ENCODE measurements around the gene SFXN3. TPM values are rescaled to one million over a fixed set of nuclear protein-coding genes. Genes with fewer than 3 reads are reported as not detected.
A peak's percentile ranks its signal among the peaks of the same experiment; 100 is the strongest.

SFXN3 gene
- total and polyA plus RNA-seq, 2 of the 13 experiments (the other 11 are each of a cell fraction or from before 2014, with no cell fraction given): 16.8 to 71.5 TPM

DNA sequence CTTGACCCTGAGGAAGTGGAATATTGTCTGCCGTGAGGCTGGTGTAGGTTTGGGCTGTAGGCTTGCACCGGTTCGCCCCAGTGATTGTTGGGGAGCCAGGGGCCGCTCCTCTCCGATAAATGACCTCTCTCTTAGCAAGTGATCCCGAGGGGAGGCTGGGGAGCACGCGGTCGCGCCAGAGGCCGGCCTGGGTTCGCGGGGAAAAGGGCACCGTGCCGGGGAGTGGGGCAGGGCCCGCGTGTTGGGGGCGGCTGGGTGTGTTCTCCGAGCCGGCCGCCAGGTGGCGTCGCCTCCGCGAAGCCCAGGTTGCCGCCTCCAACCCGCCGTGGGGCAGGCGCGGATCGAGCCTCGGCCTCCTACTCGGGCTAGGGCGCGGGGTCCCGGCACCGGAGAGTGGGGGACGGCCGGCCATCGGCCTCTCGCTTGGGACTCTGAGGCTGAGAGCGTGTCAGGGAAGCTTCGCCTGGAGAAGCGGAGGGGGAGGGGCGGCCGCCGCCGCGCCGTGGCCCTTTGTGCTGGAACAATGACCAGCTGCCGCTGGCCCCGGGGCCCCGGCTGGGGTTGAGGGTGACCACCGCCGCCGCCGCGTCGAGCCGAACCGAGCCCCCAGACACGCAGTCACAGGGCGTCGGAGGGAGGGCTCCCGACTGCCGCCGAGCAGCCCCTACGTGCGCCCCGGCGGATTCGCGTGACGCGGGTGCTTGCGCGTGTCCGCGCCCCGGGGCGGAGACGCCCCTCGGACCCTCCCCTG lies 31.9 kb upstream of the SFXN3 start (continued):
- TF ChIP-seq NCOR1 (IDR thresholded peaks at IDR 0.05; ENCODE audit: borderline replicate concordance, low read length) (no peak), DNMT3B (CRISPR knock-in tag; conservative IDR thresholded peaks at IDR 0.05) (no peak), IRF2 (CRISPR knock-in tag; IDR thresholded peaks at IDR 0.05) (no peak), ZHX2 (IDR thresholded peaks at IDR 0.05; ENCODE audit: low read depth) (0 out of 2 replicates have a peak, but pooled peaks have one; percentile 33), ZHX2 (CRISPR knock-in tag; IDR thresholded peaks at IDR 0.05; ENCODE audit: borderline replicate concordance) (no peak; the same call in 1 of the 2 replicates), FLYWCH1 (CRISPR knock-in tag; IDR thresholded peaks at IDR 0.05) (no peak), CAMTA2 (CRISPR knock-in tag; IDR thresholded peaks at IDR 0.05; ENCODE audit: borderline replicate concordance) (peak; percentile 72; the same call in 1 of the 2 replicates), SP1 (IDR thresholded peaks at IDR 0.05) (no peak), SP1 (CRISPR knock-in tag; IDR thresholded peaks at IDR 0.05) (peak; percentile 44; the same call in 1 of the 2 replicates), ZNF329 (CRISPR knock-in tag; IDR thresholded peaks at IDR 0.05; ENCODE audit: low read depth) (peak; percentile 70; the same call in 1 of the 2 replicates), NFE2 (CRISPR knock-in tag; IDR thresholded peaks at IDR 0.05) (no peak), MAFK (conservative IDR thresholded peaks at IDR 0.05 in 1 of 2, IDR thresholded peaks at IDR 0.05 in 1 of 2; ENCODE audit: low read length in 2 of 2) (no peak), CBX2 (IDR thresholded peaks at IDR 0.05; ENCODE audit: low read depth, low read length) (no peak), CBX2 (CRISPR knock-in tag; IDR thresholded peaks at IDR 0.05; ENCODE audit: low read depth) (no peak), CHD2 (IDR thresholded peaks at IDR 0.05; ENCODE audit: low read depth, low read length) (no peak), SAP130 (CRISPR knock-in tag; IDR thresholded peaks at IDR 0.05; ENCODE audit: low read depth) (peak; percentile 27; the same call in 1 of the 2 replicates), ZMAT5 (CRISPR knock-in tag; IDR thresholded peaks at IDR 0.05; ENCODE audit: borderline replicate concordance, low read depth) (no peak), SATB2 (CRISPR knock-in tag; IDR thresholded peaks at IDR 0.05) (no peak), ZNF737 (CRISPR knock-in tag; IDR thresholded peaks at IDR 0.05; ENCODE audit: borderline replicate concordance) (no peak)
- TF ChIP-seq, protein P1, sequence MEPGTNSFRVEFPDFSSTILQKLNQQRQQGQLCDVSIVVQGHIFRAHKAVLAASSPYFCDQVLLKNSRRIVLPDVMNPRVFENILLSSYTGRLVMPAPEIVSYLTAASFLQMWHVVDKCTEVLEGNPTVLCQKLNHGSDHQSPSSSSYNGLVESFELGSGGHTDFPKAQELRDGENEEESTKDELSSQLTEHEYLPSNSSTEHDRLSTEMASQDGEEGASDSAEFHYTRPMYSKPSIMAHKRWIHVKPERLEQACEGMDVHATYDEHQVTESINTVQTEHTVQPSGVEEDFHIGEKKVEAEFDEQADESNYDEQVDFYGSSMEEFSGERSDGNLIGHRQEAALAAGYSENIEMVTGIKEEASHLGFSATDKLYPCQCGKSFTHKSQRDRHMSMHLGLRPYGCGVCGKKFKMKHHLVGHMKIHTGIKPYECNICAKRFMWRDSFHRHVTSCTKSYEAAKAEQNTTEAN (CRISPR knock-in tag; conservative IDR thresholded peaks at IDR 0.05): peak; percentile 77
- TF ChIP-seq, protein P2, sequence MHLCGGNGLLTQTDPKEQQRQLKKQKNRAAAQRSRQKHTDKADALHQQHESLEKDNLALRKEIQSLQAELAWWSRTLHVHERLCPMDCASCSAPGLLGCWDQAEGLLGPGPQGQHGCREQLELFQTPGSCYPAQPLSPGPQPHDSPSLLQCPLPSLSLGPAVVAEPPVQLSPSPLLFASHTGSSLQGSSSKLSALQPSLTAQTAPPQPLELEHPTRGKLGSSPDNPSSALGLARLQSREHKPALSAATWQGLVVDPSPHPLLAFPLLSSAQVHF (CRISPR knock-in tag; IDR thresholded peaks at IDR 0.05): peak; percentile 84; the same call in 1 of the 2 replicates
- TF ChIP-seq, protein P3, sequence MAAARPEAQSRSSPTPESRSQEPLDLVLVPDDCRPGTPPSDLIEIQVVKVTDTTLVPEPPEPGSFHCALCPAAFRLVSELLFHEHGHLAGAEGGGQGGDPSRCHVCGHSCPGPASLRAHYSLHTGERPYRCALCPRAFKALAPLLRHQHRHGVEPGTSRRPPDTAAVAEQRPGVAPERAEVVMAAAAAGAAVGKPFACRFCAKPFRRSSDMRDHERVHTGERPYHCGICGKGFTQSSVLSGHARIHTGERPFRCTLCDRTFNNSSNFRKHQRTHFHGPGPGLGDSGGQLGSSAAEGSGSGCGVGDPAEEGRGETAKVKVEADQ (CRISPR knock-in tag; IDR thresholded peaks at IDR 0.05; ENCODE audit: borderline replicate concordance): peak; percentile 88; the same call in 1 of the 2 replicates
